ENCODE measurements around the gene NDUFA7. TPM values are rescaled to one million over a fixed set of nuclear protein-coding genes. Genes with fewer than 3 reads are reported as not detected.
"Not testable (repeated sequence)": the region's sequence is repeated elsewhere in the genome, so short reads cannot be mapped to it uniquely, and the experiment has no call there.

Gene NDUFA7
- total RNA-seq, 6 experiments from 2014 or later, result 54.0 to 75.9 (median 61.1) TPM

GRCh38 chr19:8269724-8270123 is 51.5 kb downstream of the NDUFA7 start:
- Mint-ChIP-seq H3K27ac (no peak overlapping the region), H3K4me3 (peak overlapping the region; percentile 85), H3K9me3 (no peaks in the 10 kb centered on the region), H3K4me1 (ENCODE audit: low read depth) (peaks cover 16% of the 10 kb centered on the region), H3K36me3 (ENCODE audit: low read depth) (no peaks in the 10 kb centered on the region), H3K27me3 (ENCODE audit: insufficient read depth) (peaks cover 1% of the 10 kb centered on the region; the same call in 1 of the 2 replicates)
- no peak for DNase-seq
- no peak for TF ChIP-seq CTCF (IDR thresholded peaks at IDR 0.05)

GRCh38 chr19:8265872-8266271 is 55.3 kb downstream of the NDUFA7 start:
- H3K27me3 Mint-ChIP-seq (ENCODE audit: insufficient read depth), result peaks cover 8% of the 10 kb centered on the region
- peaks cover 16% of the 10 kb centered on the region for H3K4me1 Mint-ChIP-seq (ENCODE audit: low read depth)
- DNase-seq, result no peak
- H3K36me3 Mint-ChIP-seq (ENCODE audit: low read depth), result no peaks in the 10 kb centered on the region
- H3K4me3 Mint-ChIP-seq, result no peak overlapping the region
- H3K9me3 Mint-ChIP-seq, result no peaks in the 10 kb centered on the region
- H3K27ac Mint-ChIP-seq, result no peak overlapping the region
- no peak for TF ChIP-seq CTCF (IDR thresholded peaks at IDR 0.05)

- not testable (repeated sequence) for H3K9me3 Mint-ChIP-seq; H3K4me3 Mint-ChIP-seq; H3K36me3 Mint-ChIP-seq (ENCODE audit: low read depth); DNase-seq; H3K27ac Mint-ChIP-seq
- Mint-ChIP-seq H3K27me3 (ENCODE audit: insufficient read depth) (peaks cover 10% of the 10 kb centered on the region), H3K4me1 (ENCODE audit: low read depth) (peaks cover 11% of the 10 kb centered on the region)
Observed at GRCh38 chr19:8264248-8264647, 56.9 kb downstream of the NDUFA7 start.

- no peak for DNase-seq
- peaks cover 15% of the 10 kb centered on the region for H3K27me3 Mint-ChIP-seq (ENCODE audit: insufficient read depth)
- no peaks in the 10 kb centered on the region; the same call in 1 of the 2 replicates for H3K4me1 Mint-ChIP-seq (ENCODE audit: low read depth)
- H3K27ac Mint-ChIP-seq, result no peak overlapping the region
- TF ChIP-seq CTCF (IDR thresholded peaks at IDR 0.05), result no peak
- no peaks in the 10 kb centered on the region for H3K36me3 Mint-ChIP-seq (ENCODE audit: low read depth)
- H3K4me3 Mint-ChIP-seq, result no peak overlapping the region
- no peaks in the 10 kb centered on the region for H3K9me3 Mint-ChIP-seq
Observed at GRCh38 chr19:8262431-8262830, 58.7 kb downstream of the NDUFA7 start.

- Mint-ChIP-seq H3K4me3 (no peak overlapping the region), H3K4me1 (ENCODE audit: low read depth) (no peaks in the 10 kb centered on the region; the same call in 1 of the 2 replicates), H3K27me3 (ENCODE audit: insufficient read depth) (peaks cover 15% of the 10 kb centered on the region), H3K9me3 (no peaks in the 10 kb centered on the region), H3K27ac (no peak overlapping the region), H3K36me3 (ENCODE audit: low read depth) (no peaks in the 10 kb centered on the region)
- TF ChIP-seq CTCF (IDR thresholded peaks at IDR 0.05), result no peak
- DNase-seq, result no peak
Observed at GRCh38 chr19:8261881-8262280, 59.3 kb downstream of the NDUFA7 start.

- no peak for DNase-seq
- no peaks in the 10 kb centered on the region for H3K36me3 Mint-ChIP-seq (ENCODE audit: low read depth)
- no peaks in the 10 kb centered on the region; the same call in 1 of the 2 replicates for H3K4me1 Mint-ChIP-seq (ENCODE audit: low read depth)
- H3K9me3 Mint-ChIP-seq, result no peaks in the 10 kb centered on the region
- TF ChIP-seq CTCF (IDR thresholded peaks at IDR 0.05), result no peak
- H3K4me3 Mint-ChIP-seq, result no peak overlapping the region
- no peak overlapping the region for H3K27ac Mint-ChIP-seq
- H3K27me3 Mint-ChIP-seq (ENCODE audit: insufficient read depth), result peaks cover 15% of the 10 kb centered on the region
Observed at GRCh38 chr19:8261347-8261746, 59.8 kb downstream of the NDUFA7 start.

Other genes starting within 250 kb of the NDUFA7 start
- not detected for gene FBN3, start 171.8 kb downstream of the NDUFA7 start, total RNA-seq (2021; fragmentation: NEBNext Ultra II Directional; extraction: Animal tissue kit (Norgen Biotek cat#: 25700))
- not detected for gene CERS4, start 112.0 kb downstream of the NDUFA7 start, total RNA-seq (2021; fragmentation: NEBNext Ultra II Directional; extraction: Animal tissue kit (Norgen Biotek cat#: 25700))
- gene CD320, start 13.0 kb downstream of the NDUFA7 start, total RNA-seq (2021; fragmentation: NEBNext Ultra II Directional; extraction: Animal tissue kit (Norgen Biotek cat#: 25700)), result 10 to 100 TPM; 54.2 to 65.7 (median 57.6) TPM
- 1,000 to 10,000 TPM; 1,135 to 1,536 (median 1,376) TPM for gene RPS28, start 121 bp upstream of the NDUFA7 start, total RNA-seq (2021; fragmentation: NEBNext Ultra II Directional; extraction: Animal tissue kit (Norgen Biotek cat#: 25700))
- under 1 TPM in 2 of 6 experiments, not detected in 4; 0.26 to 0.30 TPM for gene KANK3, start 21.9 kb upstream of the NDUFA7 start, total RNA-seq (2021; fragmentation: NEBNext Ultra II Directional; extraction: Animal tissue kit (Norgen Biotek cat#: 25700))
- gene ANGPTL4, start 42.8 kb upstream of the NDUFA7 start, total RNA-seq (2021; fragmentation: NEBNext Ultra II Directional; extraction: Animal tissue kit (Norgen Biotek cat#: 25700)), result 1 to 10 TPM; 1.5 to 9.8 (median 2.0) TPM
- 100 to 1,000 TPM in 1 of 6 experiments, 10 to 100 TPM in 5; 82.5 to 107 (median 92.4) TPM for gene RAB11B, start 69.0 kb upstream of the NDUFA7 start, total RNA-seq (2021; fragmentation: NEBNext Ultra II Directional; extraction: Animal tissue kit (Norgen Biotek cat#: 25700))
- 10 to 100 TPM; 23.5 to 30.2 (median 26.0) TPM for gene MARCHF2, start 91.9 kb upstream of the NDUFA7 start, total RNA-seq (2021; fragmentation: NEBNext Ultra II Directional; extraction: Animal tissue kit (Norgen Biotek cat#: 25700))
- gene HNRNPM, start 123.6 kb upstream of the NDUFA7 start, total RNA-seq (2021; fragmentation: NEBNext Ultra II Directional; extraction: Animal tissue kit (Norgen Biotek cat#: 25700)), result 100 to 1,000 TPM; 144 to 217 (median 194) TPM
- gene PRAM1, start 181.3 kb upstream of the NDUFA7 start, total RNA-seq (2021; fragmentation: NEBNext Ultra II Directional; extraction: Animal tissue kit (Norgen Biotek cat#: 25700)), result under 1 TPM in 2 of 6 experiments, not detected in 4; 0.21 TPM
- 10 to 100 TPM; 20.1 to 27.2 (median 25.5) TPM for gene ZNF414, start 192.8 kb upstream of the NDUFA7 start, total RNA-seq (2021; fragmentation: NEBNext Ultra II Directional; extraction: Animal tissue kit (Norgen Biotek cat#: 25700))

All from HFFc6 (cell line).